ENCODE data around the gene GPR142.

GRCh38 chr17:74325743-74326379, 41.4 kb upstream of the GPR142 start, which contains the start of gene KIF19:
- TF ChIP-seq POLR2A (IDR thresholded peaks at IDR 0.05) (no peak), CTCF (IDR thresholded peaks at IDR 0.05) (no peak)

Data from heart left ventricle (tissue), 13 donors.